ENCODE data around the gene SLC4A11.
"Not testable (repeated sequence)": the region's sequence is repeated elsewhere in the genome, so short reads cannot be mapped to it uniquely, and the experiment has no call there.

The SLC4A11 gene

GRCh38 chr20:3193806-3194616 is 45.0 kb downstream of the SLC4A11 start:
- DNase-seq, result no peak
- Mint-ChIP-seq H3K27me3 (no peaks in the 10 kb centered on the region), H3K4me1 (peaks cover 10% of the 10 kb centered on the region), H3K36me3 (peaks cover 50% of the 10 kb centered on the region), H3K9me3 (no peaks in the 10 kb centered on the region), H3K27ac (no peak overlapping the region), H3K4me3 (no peak overlapping the region)
- CTCF ChIA-PET, result interaction anchor here (0.6 kb wide), 1 partner anchor 9 kb away, joined by 3 read pairs; no protein-coding TSS in a partner anchor

GRCh38 chr20:3192226-3193015 is 46.6 kb downstream of the SLC4A11 start:
- no peaks in the 10 kb centered on the region for H3K27me3 Mint-ChIP-seq
- H3K9me3 Mint-ChIP-seq, result no peaks in the 10 kb centered on the region
- H3K36me3 Mint-ChIP-seq, result peaks cover 44% of the 10 kb centered on the region
- no peak for DNase-seq
- peaks cover 10% of the 10 kb centered on the region for H3K4me1 Mint-ChIP-seq
- CTCF ChIA-PET, result no interaction called here
- no peak overlapping the region for H3K27ac Mint-ChIP-seq
- H3K4me3 Mint-ChIP-seq, result no peak overlapping the region

GRCh38 chr20:3190681-3191111 is 48.3 kb downstream of the SLC4A11 start:
- no peak for DNase-seq
- peaks cover 36% of the 10 kb centered on the region for H3K36me3 Mint-ChIP-seq
- CTCF ChIA-PET, result no interaction called here
- H3K27me3 Mint-ChIP-seq, result no peaks in the 10 kb centered on the region
- H3K27ac Mint-ChIP-seq, result no peak overlapping the region
- no peak overlapping the region for H3K4me3 Mint-ChIP-seq
- no peaks in the 10 kb centered on the region for H3K9me3 Mint-ChIP-seq
- peaks cover 6% of the 10 kb centered on the region for H3K4me1 Mint-ChIP-seq

GRCh38 chr20:3189561-3190131 is 49.3 kb downstream of the SLC4A11 start:
- H3K27ac Mint-ChIP-seq, result peak overlapping the region; percentile 43
- CTCF ChIA-PET, result no interaction called here
- no peaks in the 10 kb centered on the region for H3K9me3 Mint-ChIP-seq
- H3K27me3 Mint-ChIP-seq, result no peaks in the 10 kb centered on the region
- H3K36me3 Mint-ChIP-seq, result peaks cover 29% of the 10 kb centered on the region
- DNase-seq, result no peak
- no peak overlapping the region for H3K4me3 Mint-ChIP-seq
- H3K4me1 Mint-ChIP-seq, result no peaks in the 10 kb centered on the region

GRCh38 chr20:3188823-3189413 is 50.1 kb downstream of the SLC4A11 start:
- DNase-seq, result no peak
- no peaks in the 10 kb centered on the region for H3K27me3 Mint-ChIP-seq
- no peaks in the 10 kb centered on the region for H3K4me1 Mint-ChIP-seq
- H3K9me3 Mint-ChIP-seq, result no peaks in the 10 kb centered on the region
- CTCF ChIA-PET, result no interaction called here
- no peak overlapping the region for H3K4me3 Mint-ChIP-seq
- peaks cover 29% of the 10 kb centered on the region for H3K36me3 Mint-ChIP-seq
- no peak overlapping the region for H3K27ac Mint-ChIP-seq

GRCh38 chr20:3187861-3188260 is 51.1 kb downstream of the SLC4A11 start:
- H3K4me3 Mint-ChIP-seq, H3K27me3 Mint-ChIP-seq, DNase-seq, H3K27ac Mint-ChIP-seq, H3K9me3 Mint-ChIP-seq, H3K4me1 Mint-ChIP-seq, CTCF ChIA-PET: not testable (repeated sequence)
- peaks cover 27% of the 10 kb centered on the region for H3K36me3 Mint-ChIP-seq

- Mint-ChIP-seq H3K27me3 (no peaks in the 10 kb centered on the region), H3K4me1 (no peaks in the 10 kb centered on the region), H3K27ac (no peak overlapping the region), H3K4me3 (no peak overlapping the region), H3K36me3 (peaks cover 3% of the 10 kb centered on the region), H3K9me3 (no peaks in the 10 kb centered on the region)
- no peak for DNase-seq
- CTCF ChIA-PET, result no interaction called here
Measured at GRCh38 chr20:3183896-3184612, 54.9 kb downstream of the SLC4A11 start.

GRCh38 chr20:3182429-3182828 is 56.6 kb downstream of the SLC4A11 start:
- H3K9me3 Mint-ChIP-seq, H3K27ac Mint-ChIP-seq, H3K27me3 Mint-ChIP-seq, H3K4me3 Mint-ChIP-seq, H3K4me1 Mint-ChIP-seq, H3K36me3 Mint-ChIP-seq, DNase-seq: not testable (repeated sequence)
- CTCF ChIA-PET, result interaction anchor here (0.7 kb wide), 1 partner anchor 81 kb away, joined by 4 read pairs; no protein-coding TSS in a partner anchor

GRCh38 chr20:3181270-3181669 is 57.7 kb downstream of the SLC4A11 start:
- H3K36me3 Mint-ChIP-seq, result no peaks in the 10 kb centered on the region
- no peak overlapping the region for H3K4me3 Mint-ChIP-seq
- H3K27ac Mint-ChIP-seq, result no peak overlapping the region
- peaks cover 4% of the 10 kb centered on the region for H3K27me3 Mint-ChIP-seq
- DNase-seq, result no peak
- CTCF ChIA-PET, result no interaction called here
- no peaks in the 10 kb centered on the region for H3K9me3 Mint-ChIP-seq
- no peaks in the 10 kb centered on the region for H3K4me1 Mint-ChIP-seq

GRCh38 chr20:3180319-3180718 is 58.7 kb downstream of the SLC4A11 start:
- Mint-ChIP-seq H3K9me3 (no peaks in the 10 kb centered on the region), H3K4me1 (peaks cover under 1% of the 10 kb centered on the region), H3K4me3 (no peak overlapping the region), H3K27ac (no peak overlapping the region), H3K36me3 (no peaks in the 10 kb centered on the region), H3K27me3 (peaks cover 14% of the 10 kb centered on the region)
- CTCF ChIA-PET, result no interaction called here
- DNase-seq, result no peak

- Mint-ChIP-seq H3K4me3 (no peak overlapping the region), H3K27me3 (peaks cover 37% of the 10 kb centered on the region), H3K9me3 (no peaks in the 10 kb centered on the region), H3K4me1 (peaks cover 12% of the 10 kb centered on the region), H3K27ac (no peak overlapping the region), H3K36me3 (peaks cover 1% of the 10 kb centered on the region)
- CTCF ChIA-PET, result no interaction called here
- DNase-seq, result no peak
Measured at GRCh38 chr20:3177746-3178485, 61.1 kb downstream of the SLC4A11 start.

Data from activated naive CD4-positive, alpha-beta T cell treated with anti-CD3 and anti-CD28 coated beads, Interleukin-2, amount 10 ng/mL, durations not matched to agents 7 days and 5 days (primary cell).